ENCODE data around the gene SCN1A. TPM values are rescaled to one million over a fixed set of nuclear protein-coding genes. Genes with fewer than 3 reads are reported as not detected.

The SCN1A gene
- total and polyA plus RNA-seq, 2 of the 13 experiments (the other 11 are each of a cell fraction or from before 2014, with no cell fraction given) = 19.9 to 39.4 TPM

DNA sequence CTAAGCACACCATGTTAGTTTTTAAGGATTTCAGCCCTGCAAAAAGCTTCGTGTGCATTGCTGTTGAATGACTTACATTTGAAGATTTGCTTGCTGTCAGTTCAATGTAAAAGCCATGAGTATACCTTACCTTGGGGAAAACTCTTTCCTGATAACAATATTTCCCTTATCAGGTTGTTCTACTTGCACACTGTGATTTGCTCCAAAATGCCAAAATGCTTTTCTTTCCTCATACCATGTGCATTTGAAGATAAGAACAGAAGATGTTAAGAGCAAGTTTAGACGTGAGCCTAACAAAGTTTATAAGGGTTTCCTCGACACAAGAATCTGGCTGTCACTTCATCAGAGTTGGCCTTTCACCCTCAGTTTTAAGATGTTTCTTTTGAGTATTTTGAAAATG lies 57.6 kb downstream of the SCN1A start:
- WGBS (ENCODE audit: low lambda C conversion rate) = 97% methylated on average over 3 of the region's 3 CpGs
- no peak overlapping the region for H3K27ac ChIP-seq (ENCODE audit: extremely low read length, insufficient read depth, low read length)
- FAIRE-seq (no peak), DNase-seq (ENCODE audit: low spot score) (no peak), ATAC-seq (no peak)
- TF ChIP-seq THYN1 (CRISPR knock-in tag; IDR thresholded peaks at IDR 0.05; ENCODE audit: borderline replicate concordance, low read depth) (no peak), LCORL (IDR thresholded peaks at IDR 0.05) (no peak), LCORL (CRISPR knock-in tag; IDR thresholded peaks at IDR 0.05) (no peak), NCOA1 (CRISPR knock-in tag; IDR thresholded peaks at IDR 0.05) (no peak), ZNF616 (CRISPR knock-in tag; IDR thresholded peaks at IDR 0.05; ENCODE audit: low read depth) (no peak), SMARCC2 (IDR thresholded peaks at IDR 0.05) (no peak), ZNF274 (CRISPR knock-in tag; IDR thresholded peaks at IDR 0.05) (no peak), CBX1 (IDR thresholded peaks at IDR 0.05; ENCODE audit: low read depth) (no peak), HMG20B (CRISPR knock-in tag; conservative IDR thresholded peaks at IDR 0.05) (no peak), TGIF2 (CRISPR knock-in tag; IDR thresholded peaks at IDR 0.05) (no peak), ZBTB42 (CRISPR knock-in tag; IDR thresholded peaks at IDR 0.05) (no peak), STAG1 (CRISPR knock-in tag; IDR thresholded peaks at IDR 0.05) (no peak), RAD51 (IDR thresholded peaks at IDR 0.05; ENCODE audit: borderline replicate concordance) (no peak), FOSL2 (CRISPR knock-in tag; IDR thresholded peaks at IDR 0.05) (no peak), GPN1 (CRISPR knock-in tag; IDR thresholded peaks at IDR 0.05; ENCODE audit: borderline replicate concordance) (no peak), TBP (CRISPR knock-in tag; IDR thresholded peaks at IDR 0.05) (no peak), ZNF329 (CRISPR knock-in tag; IDR thresholded peaks at IDR 0.05; ENCODE audit: low read depth) (no peak)
- TF ChIP-seq, protein P1, sequence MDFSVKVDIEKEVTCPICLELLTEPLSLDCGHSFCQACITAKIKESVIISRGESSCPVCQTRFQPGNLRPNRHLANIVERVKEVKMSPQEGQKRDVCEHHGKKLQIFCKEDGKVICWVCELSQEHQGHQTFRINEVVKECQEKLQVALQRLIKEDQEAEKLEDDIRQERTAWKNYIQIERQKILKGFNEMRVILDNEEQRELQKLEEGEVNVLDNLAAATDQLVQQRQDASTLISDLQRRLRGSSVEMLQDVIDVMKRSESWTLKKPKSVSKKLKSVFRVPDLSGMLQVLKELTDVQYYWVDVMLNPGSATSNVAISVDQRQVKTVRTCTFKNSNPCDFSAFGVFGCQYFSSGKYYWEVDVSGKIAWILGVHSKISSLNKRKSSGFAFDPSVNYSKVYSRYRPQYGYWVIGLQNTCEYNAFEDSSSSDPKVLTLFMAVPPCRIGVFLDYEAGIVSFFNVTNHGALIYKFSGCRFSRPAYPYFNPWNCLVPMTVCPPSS (IDR thresholded peaks at IDR 0.05) = no peak
- peaks cover 0 to 3% of the 10 kb centered on the region in 2 experiments; a peak in 1 of 5 replicates for H3K36me3 ChIP-seq (replicated peaks in 1 of 2; ENCODE audit: control insufficient read depth in 1 of 2, insufficient read depth in 2 of 2, low read length in 2 of 2)
- no peaks in the 10 kb centered on the region for H4K20me1 ChIP-seq (ENCODE audit: insufficient read depth, low read length)
- CTCF ChIA-PET (ENCODE audit: low intra/inter-chr PET ratio, low total read pairs) = no interaction called here
- no TSS peak for BruUV-seq (replicated peaks)
- no peak overlapping the region for H3K4me3 ChIP-seq (replicated peaks in 1 of 3; ENCODE audit: insufficient read depth in 1 of 3, low read depth in 2 of 3, low read length in 3 of 3)
- H3K79me2 ChIP-seq (ENCODE audit: insufficient read depth, low read length) = no peaks in the 10 kb centered on the region
- POLR2A ChIA-PET = no interaction called here
- in situ Hi-C loops (cut with HindIII; ENCODE audit: extremely low pct_ligation_motif_present, low pct_unique_long_range_greater_than_20kb) = no loop called here
- no peaks in the 10 kb centered on the region for H3K4me1 ChIP-seq (ENCODE audit: insufficient read depth, low read length)
- no peaks in the 10 kb centered on the region for H3K9me3 ChIP-seq (ENCODE audit: low read length)
- H3K4me2 ChIP-seq (ENCODE audit: low read depth, low read length) = no peak overlapping the region
- H3K27me3 ChIP-seq (ENCODE audit: control insufficient read depth in 1 of 2, insufficient read depth in 2 of 2, low read length in 2 of 2) = no peaks in the 10 kb centered on the region
- H3K9ac ChIP-seq (ENCODE audit: insufficient read depth, low read depth, low read length) = no peak overlapping the region
- intact Hi-C loops (cut with micrococcal nuclease; ENCODE audit: unreplicated experiment) = no loop called here
- no peak overlapping the region for H2AFZ ChIP-seq (ENCODE audit: low read length)
